ENCODE results near the gene NPC1L1. TPM values are rescaled to one million over a fixed set of nuclear protein-coding genes. Genes with fewer than 3 reads are reported as not detected.

The NPC1L1 gene
- total and polyA plus RNA-seq, 2 of the 4 experiments (the other 2 are of a cell fraction) = 0.07 TPM; not detected in 1

DNA sequence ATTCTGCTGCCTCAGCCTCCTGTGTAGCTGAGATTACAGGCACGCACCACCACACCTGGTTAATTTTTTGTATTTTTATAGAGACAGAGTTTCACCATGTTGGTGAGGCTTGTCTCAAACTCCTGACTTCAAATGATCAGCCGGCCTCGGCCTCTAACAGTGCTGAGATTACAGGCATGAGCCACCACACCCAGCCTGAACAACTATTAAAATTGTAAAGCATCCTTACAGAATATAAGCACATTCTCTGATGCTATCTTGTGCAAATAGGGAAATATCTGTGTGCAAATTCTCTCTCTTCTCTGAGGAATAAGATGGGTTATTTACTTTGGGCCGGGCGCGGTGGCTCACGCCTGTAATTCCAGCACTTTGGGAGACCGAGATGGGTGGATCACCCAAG, 63.2 kb downstream of the NPC1L1 start:
- TF ChIP-seq MXI1 (IDR thresholded peaks at IDR 0.05; ENCODE audit: borderline replicate concordance, low read depth, low read length) = no peak
- Histone ChIP-seq H4K91ac (ENCODE audit: insufficient read depth, low read depth, low read length) (no peak overlapping the region), H3K27me3 (ENCODE audit: control insufficient read depth, insufficient read depth, low read length) (no peaks in the 10 kb centered on the region), H4K20me1 (ENCODE audit: insufficient read depth, low read length) (peaks cover 13% of the 10 kb centered on the region; the same call in 1 of the 2 replicates), H2BK20ac (ENCODE audit: low read depth, low read length) (no peak overlapping the region), H4K8ac (ENCODE audit: low read depth in 2 of 2, low read length in 2 of 2) (no peak overlapping the region), H3K4me3 (ENCODE audit: insufficient read depth, low read depth, low read length) (no peak overlapping the region), H3K4me1 (ENCODE audit: control insufficient read depth, insufficient read depth, low read length) (peaks cover 3% of the 10 kb centered on the region; the same call in 1 of the 2 replicates), H3K9me3 (ENCODE audit: control insufficient read depth, insufficient read depth, low read length) (no peaks in the 10 kb centered on the region), H3K79me1 (ENCODE audit: low read depth in 1 of 2, low read length in 2 of 2) (peaks cover 28 to 49% of the 10 kb centered on the region in 2 experiments), H2AK5ac (ENCODE audit: low read depth, low read length) (no peak overlapping the region), H3K14ac (replicated peaks; ENCODE audit: low read depth, low read length) (no peak overlapping the region), H2BK5ac (ENCODE audit: low read depth, low read length, poor library complexity, severe bottlenecking) (no peak overlapping the region), H3K9ac (ENCODE audit: low read depth, low read length) (no peak overlapping the region), H3K4ac (ENCODE audit: low read depth, low read length) (no peak overlapping the region), H2BK15ac (ENCODE audit: low read depth, low read length) (no peak overlapping the region), H2AK9ac (replicated peaks; ENCODE audit: low read depth, low read length, poor library complexity) (no peak overlapping the region), H3K9me1 (ENCODE audit: insufficient read depth, low read length) (peaks cover 4% of the 10 kb centered on the region; the same call in 1 of the 2 replicates), H3K18ac (ENCODE audit: low read depth, low read length) (no peak overlapping the region), H3K4me2 (ENCODE audit: low read depth, low read length) (no peak overlapping the region), H3K56ac (ENCODE audit: extremely low read depth, insufficient read depth, low read length) (no peak overlapping the region), H2AFZ (replicated peaks; ENCODE audit: low read length, poor library complexity) (no peak overlapping the region), H4K5ac (ENCODE audit: low read depth, low read length) (no peak overlapping the region), H3K36me3 (ENCODE audit: control insufficient read depth, insufficient read depth, low read length) (peaks cover 26% of the 10 kb centered on the region), H3K23ac (ENCODE audit: low read depth, low read length) (no peak overlapping the region), H2BK120ac (ENCODE audit: low read depth, low read length) (no peak overlapping the region), H3K27ac (ENCODE audit: insufficient read depth, low read length) (no peak overlapping the region)
- dilution Hi-C loops (cut with HindIII; ENCODE audit: low sequenced_read_pairs, unreplicated experiment) (no loop called here), in situ Hi-C loops (cut with MboI; ENCODE audit: low sequenced_read_pairs) (loop anchor here (5.0 kb wide), 1 partner anchor 236 kb away; no protein-coding TSS in a partner anchor), intact Hi-C loops (cut with micrococcal nuclease) (loop anchor here (1.0 kb wide), 2 partner anchors 130 to 237 kb away; no protein-coding TSS in a partner anchor)
- no TSS peak for BruUV-seq (replicated peaks)
- POLR2A ChIA-PET (ENCODE audit: unreplicated experiment) = no interaction called here
- WGBS, 2 experiments (ENCODE audit: extremely low coverage in 2 of 2, insufficient read length in 1 of 2) = no CpG with 5 or more reads among the region's 8 CpGs
- CTCF ChIA-PET = interaction anchor here (0.6 kb wide), 1 partner anchor 15 kb away, joined by 3 read pairs; no protein-coding TSS in a partner anchor
- DNase-seq (no peak), ATAC-seq (ENCODE audit: low read depth) (no peak)
